HG02610 (cell line): ENCODE results near the gene L1CAM.

Experiments used
- ATAC-seq: cut with Tn5 transposase; IDR thresholded peaks from one replicate; pipeline ENCODE4 v1.9.1; 2021; ENCODE audit warnings: mild to moderate bottlenecking, moderate library complexity; ENCODE audit not compliant: unreplicated experiment

L1CAM gene, protein sequence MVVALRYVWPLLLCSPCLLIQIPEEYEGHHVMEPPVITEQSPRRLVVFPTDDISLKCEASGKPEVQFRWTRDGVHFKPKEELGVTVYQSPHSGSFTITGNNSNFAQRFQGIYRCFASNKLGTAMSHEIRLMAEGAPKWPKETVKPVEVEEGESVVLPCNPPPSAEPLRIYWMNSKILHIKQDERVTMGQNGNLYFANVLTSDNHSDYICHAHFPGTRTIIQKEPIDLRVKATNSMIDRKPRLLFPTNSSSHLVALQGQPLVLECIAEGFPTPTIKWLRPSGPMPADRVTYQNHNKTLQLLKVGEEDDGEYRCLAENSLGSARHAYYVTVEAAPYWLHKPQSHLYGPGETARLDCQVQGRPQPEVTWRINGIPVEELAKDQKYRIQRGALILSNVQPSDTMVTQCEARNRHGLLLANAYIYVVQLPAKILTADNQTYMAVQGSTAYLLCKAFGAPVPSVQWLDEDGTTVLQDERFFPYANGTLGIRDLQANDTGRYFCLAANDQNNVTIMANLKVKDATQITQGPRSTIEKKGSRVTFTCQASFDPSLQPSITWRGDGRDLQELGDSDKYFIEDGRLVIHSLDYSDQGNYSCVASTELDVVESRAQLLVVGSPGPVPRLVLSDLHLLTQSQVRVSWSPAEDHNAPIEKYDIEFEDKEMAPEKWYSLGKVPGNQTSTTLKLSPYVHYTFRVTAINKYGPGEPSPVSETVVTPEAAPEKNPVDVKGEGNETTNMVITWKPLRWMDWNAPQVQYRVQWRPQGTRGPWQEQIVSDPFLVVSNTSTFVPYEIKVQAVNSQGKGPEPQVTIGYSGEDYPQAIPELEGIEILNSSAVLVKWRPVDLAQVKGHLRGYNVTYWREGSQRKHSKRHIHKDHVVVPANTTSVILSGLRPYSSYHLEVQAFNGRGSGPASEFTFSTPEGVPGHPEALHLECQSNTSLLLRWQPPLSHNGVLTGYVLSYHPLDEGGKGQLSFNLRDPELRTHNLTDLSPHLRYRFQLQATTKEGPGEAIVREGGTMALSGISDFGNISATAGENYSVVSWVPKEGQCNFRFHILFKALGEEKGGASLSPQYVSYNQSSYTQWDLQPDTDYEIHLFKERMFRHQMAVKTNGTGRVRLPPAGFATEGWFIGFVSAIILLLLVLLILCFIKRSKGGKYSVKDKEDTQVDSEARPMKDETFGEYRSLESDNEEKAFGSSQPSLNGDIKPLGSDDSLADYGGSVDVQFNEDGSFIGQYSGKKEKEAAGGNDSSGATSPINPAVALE

DNA sequence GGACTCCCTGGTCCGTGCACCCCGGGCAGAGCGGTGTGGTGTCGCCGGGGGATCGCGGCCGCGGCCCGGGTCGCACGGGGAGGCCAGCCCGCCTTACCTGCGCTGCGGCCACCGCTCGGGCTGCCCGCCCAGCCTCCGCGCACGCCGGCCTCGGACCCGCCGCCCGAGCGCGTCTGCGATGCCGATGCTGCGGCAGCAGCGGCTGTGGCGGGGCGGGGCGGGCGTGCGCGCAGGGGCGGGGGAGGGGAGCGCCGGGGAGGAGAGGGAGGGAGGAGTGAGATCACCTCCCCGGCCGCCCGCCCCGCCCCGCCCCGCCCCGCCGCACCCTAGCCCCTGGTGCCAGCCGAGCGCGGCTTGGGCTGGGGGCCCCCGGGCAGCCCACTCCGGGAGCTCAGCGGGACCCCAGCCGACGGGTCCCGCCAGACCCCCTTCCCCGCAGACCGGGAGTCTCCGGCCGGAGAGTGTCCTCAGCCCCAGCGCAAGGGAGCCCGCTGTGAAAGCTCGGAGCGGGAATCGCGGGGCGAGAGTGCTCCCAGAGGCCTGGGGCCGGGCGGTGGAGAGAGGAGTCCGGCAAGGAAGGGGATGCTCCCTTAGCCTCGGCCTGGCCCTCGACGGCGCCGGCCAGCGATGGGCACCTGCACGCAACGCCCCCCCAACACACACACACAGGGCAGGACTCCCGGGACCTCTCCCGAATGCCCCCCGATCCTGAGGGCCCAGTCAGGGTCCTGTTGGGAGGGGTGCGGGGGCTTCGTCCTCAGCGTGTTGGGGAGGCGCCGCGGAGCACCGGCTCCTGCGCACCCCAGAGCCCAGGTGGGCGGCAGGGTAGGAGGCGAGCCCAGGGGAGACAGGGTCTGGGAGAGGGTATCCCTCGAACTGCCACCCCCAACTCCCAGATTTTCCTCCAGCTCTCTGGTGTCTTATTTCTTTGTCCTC, at the start of gene L1CAM:
L1CAM (minus strand) TSS at position 206 of the 936 bp plus-strand sequence. CDS start 10,337 bp downstream, outside the sequence.
- no peak for ATAC-seq

DNA sequence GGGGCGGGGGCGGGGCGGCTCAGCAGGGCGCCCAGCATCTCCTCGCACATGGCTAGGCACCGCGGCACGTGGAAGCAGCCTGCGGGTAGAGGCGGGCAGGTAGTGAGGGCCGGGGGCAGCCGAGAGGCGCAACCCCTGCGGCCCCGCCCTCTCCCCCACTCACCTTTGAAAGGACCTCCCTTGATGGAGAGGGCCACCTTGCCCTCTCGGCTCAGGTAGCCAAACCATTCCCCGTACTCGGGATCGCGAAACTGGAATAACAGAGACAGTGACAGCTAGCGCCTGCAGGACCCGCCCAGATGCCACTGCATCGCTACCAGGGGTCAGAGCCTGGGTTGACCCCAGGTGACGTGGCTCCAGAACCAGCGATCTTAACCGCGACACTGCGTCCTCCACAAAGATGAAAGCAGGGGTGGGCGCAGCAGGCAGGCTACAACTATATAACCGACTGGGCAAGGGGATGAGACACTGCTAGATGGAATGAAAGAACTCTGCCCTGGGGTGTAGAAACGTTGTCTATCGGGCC, 49.4 kb upstream of the L1CAM start:
- ATAC-seq, result no peak

DNA sequence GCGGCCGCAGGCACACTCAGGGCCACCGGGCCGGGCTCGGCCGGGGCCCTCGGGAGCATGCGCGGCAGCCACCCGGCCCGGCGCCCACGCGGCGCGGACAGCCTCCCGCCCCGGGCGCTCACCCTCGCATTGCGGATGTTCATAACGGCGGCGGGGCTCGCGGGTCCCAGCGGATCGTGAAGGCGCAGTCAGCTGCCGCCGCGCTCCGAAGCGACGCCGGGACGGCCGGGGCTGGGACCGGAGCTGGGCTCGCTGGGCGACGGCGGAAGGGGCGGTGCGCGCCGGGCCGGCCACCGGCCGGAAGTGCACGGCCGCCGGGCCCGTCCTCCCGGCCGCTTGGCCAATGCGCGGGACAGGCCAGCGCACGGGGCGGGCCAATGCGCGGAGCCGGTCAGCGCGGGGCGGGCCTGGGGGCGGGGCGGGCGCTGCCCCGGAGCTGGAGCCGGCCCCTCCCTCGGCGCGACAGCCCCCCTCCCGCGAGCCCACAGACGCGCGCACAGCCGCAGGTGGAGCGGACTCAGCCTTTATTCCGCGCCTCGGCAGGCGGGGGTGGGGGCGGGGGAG, 48.9 kb upstream of the L1CAM start, which contains the start of gene NAA10:
NAA10 (minus strand) TSS at position 276 of the 564 bp plus-strand sequence; CDS start at position 143, 133 bp downstream.
- ATAC-seq, result peak; percentile 89

DNA sequence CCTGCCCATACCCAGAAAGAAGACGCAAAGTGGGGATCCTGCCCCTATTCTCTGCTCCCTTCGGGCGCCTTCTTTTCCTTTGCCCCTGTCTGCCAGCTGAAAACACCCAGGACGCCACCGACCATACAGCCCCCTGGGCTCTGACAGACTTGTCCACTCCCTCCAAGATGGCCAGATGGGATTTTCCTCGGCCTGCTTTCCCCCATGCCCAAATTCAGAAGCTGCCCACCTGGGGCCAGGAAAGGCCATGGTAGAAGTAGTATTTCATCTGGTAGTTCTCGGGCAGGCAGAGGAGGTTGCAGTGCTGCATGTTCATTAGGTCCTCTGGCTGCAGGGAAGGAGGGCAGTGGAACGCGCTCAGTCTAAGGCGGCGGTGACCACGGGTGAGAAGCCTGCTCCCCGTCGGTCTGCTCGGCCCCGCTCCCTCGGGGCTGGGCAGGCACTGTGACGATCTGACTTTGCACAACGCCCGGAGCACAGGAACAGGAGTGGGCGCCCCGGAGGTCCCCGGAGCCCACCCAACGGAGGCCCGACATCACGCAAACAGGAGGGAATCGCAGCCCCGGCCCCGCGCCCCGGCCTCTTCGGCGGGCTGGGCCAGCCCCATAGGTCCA, 48.3 kb upstream of the L1CAM start:
- peak; percentile 12 for ATAC-seq

DNA sequence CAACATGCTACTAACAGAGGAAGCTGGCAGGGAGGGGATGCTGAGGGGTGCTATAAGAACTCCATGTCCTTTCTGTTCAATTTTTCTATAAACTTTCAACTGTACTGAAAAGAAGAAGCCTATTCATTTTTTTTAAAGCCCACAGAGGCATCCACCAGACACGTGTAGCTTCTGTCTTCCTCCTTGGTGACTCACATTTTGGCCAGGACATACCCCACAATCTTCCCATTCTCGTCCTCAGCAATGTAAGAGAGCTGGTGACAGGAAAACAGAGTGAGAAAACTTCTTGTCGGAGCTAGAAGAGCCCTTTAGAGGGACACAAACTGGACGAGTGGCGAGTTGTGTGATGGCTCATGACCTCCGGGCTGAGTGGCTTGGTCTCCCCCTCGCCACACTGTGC, 47.8 kb upstream of the L1CAM start:
- ATAC-seq, result no peak

DNA sequence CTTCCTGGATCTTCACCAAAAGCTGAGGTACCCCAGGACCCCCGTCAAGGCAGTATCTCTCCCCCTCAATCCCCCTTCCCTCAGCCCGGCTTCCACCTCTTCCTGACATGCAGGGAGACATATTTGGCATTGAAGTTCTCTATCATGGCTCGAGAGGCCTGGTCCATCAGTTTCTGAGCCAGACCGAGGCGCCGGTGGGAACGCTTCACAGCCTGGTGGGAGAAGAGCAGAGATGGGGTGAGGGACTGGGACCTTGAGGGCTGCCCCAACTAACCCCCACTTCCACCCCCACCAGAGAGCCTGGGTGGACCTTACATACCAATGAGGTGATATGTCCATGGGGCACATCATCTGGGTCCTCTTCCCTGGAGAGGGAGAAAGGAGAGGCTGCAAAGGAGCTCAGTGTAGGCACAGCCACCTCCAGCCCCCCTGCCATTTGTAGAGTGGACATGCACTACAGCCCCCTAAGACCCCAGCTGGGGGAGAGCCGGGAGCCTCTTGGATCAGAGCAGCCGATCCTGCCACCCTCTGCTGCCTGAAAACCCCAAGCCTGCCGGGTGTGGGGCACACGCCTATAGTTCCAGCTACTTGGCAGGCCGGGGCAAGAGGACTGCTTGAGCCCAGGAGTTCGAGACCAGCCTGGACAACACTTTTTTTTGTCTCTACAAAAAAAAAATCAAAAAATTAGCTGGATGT, 46.4 kb upstream of the L1CAM start:
- ATAC-seq, result no peak

DNA sequence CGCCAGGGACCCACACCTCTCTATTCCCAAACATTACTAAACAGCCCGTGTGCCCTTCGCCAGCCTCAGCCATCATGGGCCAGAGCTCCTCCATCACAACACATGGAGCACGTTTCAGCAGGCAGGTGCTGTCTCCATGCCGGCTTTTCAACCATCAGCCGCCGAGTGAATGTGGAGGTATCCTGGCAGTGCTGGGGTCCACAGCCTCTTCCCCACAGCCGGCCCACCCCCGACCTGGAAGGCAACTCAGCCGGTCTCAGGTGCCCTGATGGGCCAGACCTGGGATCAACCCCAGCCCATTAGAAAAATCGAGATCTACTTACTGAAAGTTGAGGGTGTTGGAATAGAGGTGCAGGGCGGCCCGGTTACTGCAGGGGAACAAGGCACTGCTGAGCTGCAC, 45.8 kb upstream of the L1CAM start:
- no peak for ATAC-seq

DNA sequence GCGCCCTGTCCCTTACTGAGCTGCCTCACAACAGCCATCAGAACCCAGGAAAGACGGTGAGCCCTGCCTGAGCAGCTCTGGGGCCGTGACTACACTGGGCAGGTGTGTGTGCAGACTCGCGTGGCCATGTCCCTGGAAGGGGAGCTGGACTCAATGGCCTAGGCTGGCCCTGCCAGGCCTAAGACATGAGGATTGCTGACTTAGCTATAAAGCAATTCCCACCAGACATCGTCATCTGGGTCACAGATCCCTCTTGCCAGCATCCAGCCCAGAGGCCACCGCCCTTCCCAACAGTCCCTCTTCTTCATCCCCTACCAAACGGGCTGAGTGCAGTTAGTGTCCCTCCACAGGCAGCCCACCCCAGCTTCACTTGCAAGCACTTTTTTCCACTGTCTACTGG, 45.2 kb upstream of the L1CAM start:
- no peak for ATAC-seq

DNA sequence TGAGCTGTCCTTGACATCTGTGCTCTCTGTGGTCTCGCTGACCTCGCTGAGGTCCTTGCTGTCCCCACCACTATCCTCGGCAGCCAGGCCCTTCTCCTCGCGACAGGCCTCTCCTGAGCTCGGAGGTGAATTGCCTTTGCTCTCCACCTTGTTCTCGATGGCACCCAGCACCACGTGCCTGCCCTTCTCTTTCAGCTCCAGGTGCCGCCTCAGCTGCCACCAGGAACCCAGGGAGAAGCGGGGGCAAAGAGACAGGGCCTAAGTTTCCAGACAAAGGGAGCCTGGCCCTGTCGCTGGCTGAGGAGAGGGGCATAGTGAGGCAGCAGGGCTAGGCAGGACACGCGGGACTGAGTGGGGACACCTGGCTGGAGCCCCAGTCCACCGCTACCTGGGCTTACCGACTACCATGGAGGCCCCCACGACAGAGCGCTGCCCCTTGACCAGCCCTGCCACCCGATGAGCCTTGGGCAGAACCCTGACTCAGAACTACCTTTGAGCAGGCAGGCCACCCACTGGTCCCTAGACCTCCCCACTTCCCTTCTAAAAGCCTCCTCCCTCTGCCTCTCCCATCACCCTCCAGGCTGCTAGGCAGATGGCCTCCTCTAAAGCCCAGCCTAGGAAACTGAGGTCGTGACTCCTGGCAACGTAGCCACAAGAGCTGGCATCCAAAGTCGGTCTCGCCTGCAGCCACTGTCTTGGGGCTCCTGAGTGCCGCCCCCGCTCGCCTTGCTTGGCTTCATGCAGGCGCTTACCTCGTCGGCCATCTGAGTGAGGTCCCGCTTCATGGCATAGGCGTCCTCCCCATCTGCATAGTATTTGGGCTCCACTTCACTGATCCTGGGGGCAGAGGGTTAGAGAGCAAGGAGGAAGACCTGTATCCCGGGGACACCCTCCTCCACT, 44.3 kb upstream of the L1CAM start:
- no peak for ATAC-seq

DNA sequence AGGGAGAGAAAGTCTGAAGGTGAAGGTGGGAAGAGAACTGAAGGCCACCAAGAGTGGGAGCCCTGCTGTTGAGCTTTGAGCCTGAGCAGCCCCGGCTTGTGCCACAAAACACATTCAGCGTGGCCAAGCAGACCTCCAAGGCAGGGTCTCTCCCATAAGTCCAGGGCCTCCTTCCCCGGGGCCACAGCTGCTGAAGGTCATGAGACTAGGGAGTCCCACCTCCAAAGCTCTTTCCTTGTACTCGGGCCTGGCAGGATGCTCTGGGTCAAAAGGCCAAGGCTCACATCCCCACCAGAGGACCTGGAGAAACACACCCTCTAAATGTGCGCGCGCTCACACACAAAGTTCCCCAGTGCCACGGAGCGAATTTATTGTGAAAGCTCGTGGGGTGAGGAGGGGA, 43.6 kb upstream of the L1CAM start:
- no peak for ATAC-seq

DNA sequence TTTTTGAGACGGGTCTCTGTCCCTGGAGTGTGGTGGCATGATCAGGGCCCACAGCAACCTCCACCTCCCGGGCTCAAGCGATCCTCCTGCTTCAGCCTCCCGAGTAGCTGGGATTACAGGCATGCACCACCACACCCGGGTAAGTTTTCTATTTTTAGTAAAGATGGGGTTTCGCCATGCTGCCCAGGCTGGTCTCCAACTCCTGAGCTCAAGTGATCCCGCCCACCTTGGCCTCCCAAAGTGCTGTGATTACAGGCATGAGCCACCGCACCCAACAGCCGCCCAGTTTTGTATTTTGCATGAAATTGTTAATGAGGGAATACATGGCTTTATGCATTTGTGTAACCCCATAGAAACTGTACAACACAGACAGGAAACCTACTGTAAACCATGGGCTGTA, 42.9 kb upstream of the L1CAM start:
- ATAC-seq, result no peak

DNA sequence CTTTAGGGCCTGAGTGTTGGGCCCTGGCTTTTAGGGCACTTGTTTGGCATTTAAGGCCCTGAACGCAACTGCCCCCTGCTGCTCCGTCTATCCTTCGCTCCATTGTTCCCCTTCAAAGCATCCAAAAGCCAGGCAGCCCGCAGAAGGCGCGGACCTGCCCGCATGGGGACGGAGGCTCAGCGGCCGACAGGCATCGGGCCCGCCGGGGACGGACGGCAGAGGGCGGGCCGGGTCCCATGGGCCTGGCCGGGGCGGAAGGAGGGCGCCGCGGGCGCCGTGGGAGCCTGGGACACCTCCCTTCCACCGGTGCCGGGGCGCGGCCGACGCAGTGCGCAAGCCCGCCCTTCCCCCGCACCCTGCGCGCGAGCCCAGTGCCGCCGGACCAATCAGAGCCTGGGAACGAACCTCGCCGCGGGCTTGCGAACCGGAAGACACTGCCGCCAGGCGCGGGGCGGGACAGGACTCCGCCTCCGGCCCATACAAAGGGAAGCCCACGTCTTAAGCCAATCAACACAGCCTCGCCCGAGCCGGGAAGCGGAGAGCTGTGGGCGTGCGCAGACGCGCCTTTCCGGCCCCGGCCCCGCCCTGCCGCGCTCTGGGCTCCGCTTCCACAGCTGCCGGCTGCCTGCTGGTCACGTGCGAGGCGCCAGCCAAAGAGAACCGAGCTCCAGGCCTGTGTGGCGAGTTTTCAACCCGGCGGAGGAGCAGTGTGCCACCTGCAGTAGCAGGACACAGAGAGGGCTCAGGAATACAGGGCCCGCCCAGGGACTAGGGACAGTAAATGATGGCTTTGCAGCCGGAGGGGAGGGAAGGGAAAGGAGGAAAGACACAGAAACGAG, 42.2 kb upstream of the L1CAM start:
- ATAC-seq, result peak; percentile 74

DNA sequence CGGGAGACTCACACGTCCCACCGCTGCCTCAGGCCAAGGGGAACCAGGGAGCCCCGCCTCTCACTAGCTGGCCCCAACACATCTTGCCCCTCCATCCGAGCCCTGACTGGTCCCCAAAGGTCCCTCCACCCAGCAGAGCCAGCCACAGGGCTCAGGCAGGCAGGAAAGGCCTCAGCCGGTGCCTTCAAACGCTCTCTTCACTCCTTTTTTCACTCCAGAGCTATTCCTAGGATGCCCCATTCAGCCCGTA, 41.6 kb upstream of the L1CAM start:
- no peak for ATAC-seq

DNA sequence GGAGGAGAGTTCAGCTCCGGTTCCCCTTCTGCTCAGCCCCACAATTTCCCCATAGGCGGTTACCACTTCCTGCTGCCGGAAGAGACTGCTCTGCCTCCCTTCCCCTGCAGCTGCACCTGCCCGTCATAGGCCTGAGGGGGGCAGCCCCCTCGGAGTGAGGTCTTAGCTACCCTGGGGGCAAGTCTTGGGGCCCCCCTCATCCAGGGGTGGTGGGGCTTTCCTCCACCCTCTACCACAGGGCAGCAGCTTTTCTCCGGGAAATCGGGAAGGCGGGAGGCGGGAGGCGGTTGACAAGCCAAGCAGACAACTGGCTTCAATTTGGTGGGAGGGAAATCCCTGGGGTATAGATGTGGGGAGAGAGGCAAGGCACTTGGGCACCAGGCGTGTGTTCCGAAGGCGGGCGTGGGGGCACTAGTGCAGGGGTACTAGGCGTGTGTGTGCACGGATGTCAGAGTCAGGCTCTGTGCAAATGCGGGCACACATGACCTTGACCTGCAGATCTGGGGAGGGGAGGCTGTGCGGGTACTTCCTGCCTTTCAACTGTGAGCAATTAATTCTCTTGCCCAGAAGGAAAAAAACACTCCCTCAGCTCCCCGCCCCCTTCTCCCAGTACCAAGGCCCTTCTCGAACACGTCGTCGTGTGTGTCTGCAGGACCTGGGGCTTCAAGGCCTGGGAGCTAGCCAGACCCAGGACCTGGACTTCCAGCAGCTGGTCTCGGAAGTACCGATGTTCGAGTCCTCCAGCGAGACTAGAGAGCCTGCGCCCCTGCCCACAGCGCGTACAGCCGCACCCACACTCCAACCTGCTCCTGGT, 41.1 kb upstream of the L1CAM start:
- ATAC-seq, result peak; percentile 28

DNA sequence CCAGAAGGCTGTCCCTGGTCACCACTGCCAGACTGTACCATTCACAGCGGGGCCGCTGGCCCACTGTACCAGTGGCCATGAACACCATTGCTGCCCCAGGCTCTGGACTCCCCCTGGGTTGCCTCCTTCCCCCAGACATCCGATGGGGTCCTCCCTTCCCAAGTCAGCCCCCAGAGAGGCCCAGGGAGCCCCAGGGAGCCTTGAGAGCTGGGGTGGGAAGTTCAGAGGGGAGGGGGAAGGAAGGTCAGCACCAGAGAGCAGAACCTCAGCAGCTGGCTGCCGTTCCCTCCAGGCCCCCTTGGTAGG, 40.5 kb upstream of the L1CAM start:
- ATAC-seq, result no peak
